Hematopoietic multipotent progenitor cell treated with erythropoietin and hydrocortisone succinate and interleukin-3 and kit ligand, for 8 days (in vitro differentiated cells): ENCODE results near the gene MOAP1.
"Not testable (repeated sequence)": the region's sequence is repeated elsewhere in the genome, so short reads cannot be mapped to it uniquely, and the experiment has no call there.

Experiments used
- DNase-seq: peaks from one replicate; pipeline ENCODE4 v3.0.0-alpha.2; 2015

MOAP1 gene

GRCh38 chr14:93183596-93184317, 940 bp downstream of the MOAP1 start:
- no peak for DNase-seq

- no peak for DNase-seq
Observed at GRCh38 chr14:93175492-93175891, 9.2 kb downstream of the MOAP1 start.

- DNase-seq: not testable (repeated sequence)
Observed at GRCh38 chr14:93174731-93175130, 10.0 kb downstream of the MOAP1 start.

- DNase-seq: peak; percentile 25
Observed at GRCh38 chr14:93173943-93174395, 10.7 kb downstream of the MOAP1 start.

GRCh38 chr14:93171376-93171775, 13.3 kb downstream of the MOAP1 start:
- no peak for DNase-seq

DNA sequence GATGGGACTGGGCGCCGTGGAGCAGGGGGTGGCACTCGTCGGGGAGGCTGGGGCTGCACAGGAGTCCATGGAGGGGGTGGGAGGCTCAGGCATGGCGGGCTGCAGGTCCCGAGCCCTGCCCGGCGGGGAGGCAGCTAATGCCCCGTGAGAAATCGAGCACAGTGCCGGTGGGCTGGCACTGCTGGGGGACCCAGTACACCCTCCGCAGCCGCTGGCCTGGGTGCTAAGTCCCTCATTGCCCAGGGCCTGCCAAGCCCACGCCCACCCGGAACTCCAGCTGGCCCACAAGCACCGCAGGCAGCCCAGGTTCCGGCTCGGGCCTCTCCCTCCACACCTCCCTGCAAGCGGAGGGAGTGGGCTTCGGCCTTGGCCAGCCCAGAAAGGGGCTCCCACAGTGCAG, 14.6 kb downstream of the MOAP1 start:
- DNase-seq: not testable (repeated sequence)

DNA sequence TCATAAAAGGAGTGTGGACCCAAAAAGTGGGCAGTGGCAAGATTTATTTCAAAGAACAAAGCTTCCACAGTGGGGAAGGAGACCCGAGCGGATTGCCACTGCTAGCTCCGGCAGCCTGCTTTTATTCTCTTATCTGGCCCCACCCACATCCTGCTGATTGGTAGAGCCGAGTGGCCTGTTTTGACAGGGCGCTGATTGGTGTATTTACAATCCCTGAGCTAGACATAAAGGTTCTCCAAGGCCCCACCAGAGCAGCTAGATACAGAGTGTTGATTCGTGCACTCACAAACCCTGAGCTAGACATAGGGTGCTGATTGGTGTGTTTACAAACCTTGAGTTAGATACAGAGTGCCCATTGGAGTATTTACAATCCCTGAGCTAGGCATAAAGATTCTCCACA, 15.1 kb downstream of the MOAP1 start:
- not testable (repeated sequence) for DNase-seq

DNA sequence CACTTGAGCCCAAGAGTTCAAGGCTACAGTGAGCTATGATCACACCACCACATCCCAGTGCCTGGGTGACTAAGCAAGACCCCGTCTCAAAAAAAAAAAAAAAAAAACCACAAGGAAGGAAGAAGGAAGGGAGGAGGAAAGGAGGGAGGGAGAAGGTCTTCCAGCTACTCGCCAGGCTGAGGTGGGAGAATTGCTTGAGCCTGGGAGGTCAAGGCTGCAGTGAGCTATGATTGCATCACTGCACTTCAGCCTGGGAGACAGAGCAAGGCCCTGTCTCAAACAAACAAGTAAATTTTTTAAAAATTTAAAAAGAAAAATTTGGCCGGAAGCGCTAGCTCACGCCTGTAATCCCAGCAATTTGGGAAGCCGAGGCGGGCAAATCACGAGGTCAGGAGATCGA, 16.1 kb downstream of the MOAP1 start:
- not testable (repeated sequence) for DNase-seq

GRCh38 chr14:93165271-93166265, 19.1 kb downstream of the MOAP1 start:
- DNase-seq: not testable (repeated sequence)

- peak; percentile 86 for DNase-seq
Observed at GRCh38 chr14:93163564-93163963, 21.1 kb downstream of the MOAP1 start.

DNA sequence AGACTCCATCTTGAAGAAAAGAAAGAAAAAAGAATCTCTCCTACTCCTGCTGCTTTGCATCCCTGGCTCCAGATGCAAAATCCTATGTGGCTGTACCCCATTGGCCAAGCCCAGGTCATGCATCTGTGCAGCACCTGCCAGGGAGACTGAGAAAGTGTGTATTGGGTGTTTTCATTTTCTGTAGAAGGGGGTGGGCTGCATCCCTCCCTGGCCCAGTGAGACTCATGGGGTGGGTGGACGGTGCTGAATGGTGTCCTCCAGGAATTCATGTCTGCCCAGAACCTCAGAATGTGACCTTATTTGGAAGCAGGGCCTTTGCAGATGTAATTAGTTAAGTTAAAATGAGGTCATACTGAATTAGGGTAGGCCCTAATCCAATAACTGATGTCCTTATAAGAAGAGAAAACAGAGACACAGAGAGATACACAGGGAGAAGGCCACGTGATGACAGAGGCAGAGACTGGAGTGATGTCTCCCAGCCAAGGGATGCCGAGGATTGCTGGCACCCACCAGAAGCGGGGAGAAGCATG, 23.2 kb downstream of the MOAP1 start:
- no peak for DNase-seq

DNA sequence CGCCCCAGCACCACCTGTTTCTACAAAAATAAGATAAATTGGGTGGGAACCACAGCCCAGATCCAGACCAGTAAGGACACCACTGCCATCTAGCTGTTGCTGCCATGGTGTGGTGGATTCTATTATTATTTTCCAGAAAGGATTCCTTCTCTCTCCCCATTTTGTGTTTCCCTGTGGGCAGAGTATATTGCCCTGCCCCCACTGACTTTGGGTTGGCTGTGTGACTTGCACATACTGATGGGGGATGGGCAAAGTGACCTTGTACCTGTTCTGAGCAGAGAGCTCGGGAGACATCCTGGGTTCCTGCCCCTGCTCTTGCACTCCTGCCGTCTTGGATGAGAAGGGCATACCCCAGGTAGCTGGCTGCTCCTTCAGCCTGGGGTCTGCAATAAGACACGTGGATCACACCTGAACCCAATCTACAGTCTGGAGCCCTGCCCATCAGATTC, 24.3 kb downstream of the MOAP1 start:
- peak; percentile 78 for DNase-seq

GRCh38 chr14:93159625-93160352, 24.9 kb downstream of the MOAP1 start:
- not testable (repeated sequence) for DNase-seq

DNA sequence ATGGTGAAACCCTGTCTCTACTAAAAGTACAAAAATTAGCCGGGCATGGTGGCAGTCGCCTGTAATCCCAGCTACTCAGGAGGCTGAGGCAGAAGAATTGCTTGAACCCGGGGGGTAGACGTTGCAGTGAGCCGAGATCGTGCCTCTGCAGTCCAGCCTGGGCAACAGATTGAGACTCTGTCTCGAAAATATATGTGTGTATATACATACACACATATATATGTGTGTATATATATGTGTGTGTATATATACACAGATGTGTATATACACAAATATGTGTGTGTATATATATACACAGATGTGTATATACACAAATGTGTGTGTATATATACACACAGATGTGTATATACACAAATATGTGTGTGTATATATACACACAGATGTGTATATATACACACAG, 26.3 kb downstream of the MOAP1 start:
- DNase-seq: not testable (repeated sequence)

DNA sequence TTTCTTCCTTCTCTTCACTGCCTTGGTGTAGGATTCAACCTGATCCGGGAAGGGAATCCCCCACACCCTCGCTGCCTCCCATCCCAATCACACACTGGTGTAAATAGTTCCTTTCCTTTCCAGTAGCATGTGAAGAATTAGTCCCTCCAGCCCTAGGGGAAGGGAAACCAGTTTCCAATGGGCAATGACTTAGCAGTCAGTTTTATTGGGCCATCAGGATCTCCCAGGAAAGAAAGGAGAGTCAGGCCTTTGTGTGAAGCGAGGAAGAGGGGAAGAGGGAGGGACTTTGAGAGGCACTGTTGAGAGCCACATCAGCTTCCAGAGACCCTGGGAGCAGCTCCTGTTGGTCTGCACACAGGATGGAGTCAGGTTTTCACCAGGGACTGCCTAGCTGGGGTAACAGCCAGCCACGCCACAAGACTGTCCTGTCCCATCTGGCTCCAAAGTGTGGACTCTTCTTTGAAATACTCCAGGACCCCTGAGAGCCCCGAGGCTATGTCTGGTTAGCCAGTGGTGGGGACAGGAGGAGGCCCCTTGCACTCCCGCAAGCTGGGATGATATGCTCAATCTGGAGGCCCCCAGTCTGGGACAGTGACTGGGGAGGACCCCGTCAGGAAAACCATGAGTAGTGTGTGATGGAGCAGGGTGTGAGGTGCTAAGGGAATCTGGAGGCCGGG, 27.9 kb downstream of the MOAP1 start:
- no peak for DNase-seq

DNA sequence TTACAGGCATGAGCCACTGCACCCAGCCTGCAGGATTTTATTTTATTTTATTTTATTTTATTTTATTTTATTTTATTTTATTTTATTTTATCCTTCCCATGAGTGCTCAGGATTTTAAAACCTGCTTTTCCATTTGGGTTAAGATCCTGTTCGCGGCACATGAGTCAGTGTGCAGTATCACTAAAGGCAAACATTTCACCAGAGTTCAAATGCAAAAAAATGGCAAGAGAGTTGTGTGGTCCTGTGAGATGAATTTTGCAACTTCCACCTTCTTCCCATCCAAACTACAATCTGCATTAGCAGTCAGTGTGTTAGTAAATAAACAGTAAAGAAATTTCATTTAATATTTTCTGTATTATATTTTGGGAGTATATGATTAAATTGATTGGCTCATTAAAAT, 29.0 kb downstream of the MOAP1 start:
- DNase-seq: no peak

GRCh38 chr14:93153121-93153520, 31.6 kb downstream of the MOAP1 start:
- DNase-seq: no peak

DNA sequence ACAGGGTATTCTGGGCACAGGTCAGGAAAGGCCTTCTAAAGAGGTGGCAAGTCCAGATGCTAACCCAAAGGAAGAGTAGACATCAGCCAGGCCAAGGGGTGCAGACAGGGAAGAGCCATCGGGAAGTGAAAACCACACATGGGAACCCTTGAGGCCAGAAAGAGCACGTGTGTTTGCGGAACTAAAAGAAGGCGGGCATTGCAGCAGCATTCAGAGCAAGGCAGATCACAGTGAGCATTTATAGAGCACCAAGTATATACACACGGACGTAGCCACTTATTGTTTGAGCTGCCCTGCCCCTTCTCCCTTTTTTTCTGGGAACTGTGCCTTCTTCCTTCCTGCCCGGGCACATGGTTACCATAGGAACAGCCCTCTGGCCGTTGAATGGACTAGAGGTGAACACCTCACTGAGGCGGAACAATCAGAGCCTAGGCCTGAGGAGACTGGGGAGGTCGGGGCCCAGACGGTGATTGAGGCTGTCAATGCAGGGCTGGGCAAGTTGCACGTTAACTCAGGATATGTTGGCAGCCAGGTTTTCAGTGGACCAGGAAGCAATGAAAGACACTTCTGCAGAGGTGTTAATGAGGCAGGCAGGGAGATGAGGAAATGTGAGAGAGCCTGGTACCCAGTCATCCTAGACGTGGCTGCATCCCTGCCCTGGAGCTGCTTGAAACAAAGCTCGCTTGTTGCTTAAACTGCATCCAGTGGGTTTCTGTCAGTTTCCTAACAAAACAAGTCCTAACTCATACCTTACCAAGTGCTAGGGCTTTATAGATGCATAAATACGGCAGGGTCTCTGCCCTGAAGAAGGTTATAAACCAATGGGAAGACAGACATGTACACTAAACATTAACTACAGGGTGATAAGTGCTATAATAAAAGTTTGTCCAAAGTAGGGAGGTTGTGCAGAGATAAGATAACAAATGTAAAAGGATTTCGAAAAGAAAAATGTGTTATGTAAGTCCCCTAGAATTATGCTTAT, 34.2 kb downstream of the MOAP1 start:
- DNase-seq: no peak

DNA sequence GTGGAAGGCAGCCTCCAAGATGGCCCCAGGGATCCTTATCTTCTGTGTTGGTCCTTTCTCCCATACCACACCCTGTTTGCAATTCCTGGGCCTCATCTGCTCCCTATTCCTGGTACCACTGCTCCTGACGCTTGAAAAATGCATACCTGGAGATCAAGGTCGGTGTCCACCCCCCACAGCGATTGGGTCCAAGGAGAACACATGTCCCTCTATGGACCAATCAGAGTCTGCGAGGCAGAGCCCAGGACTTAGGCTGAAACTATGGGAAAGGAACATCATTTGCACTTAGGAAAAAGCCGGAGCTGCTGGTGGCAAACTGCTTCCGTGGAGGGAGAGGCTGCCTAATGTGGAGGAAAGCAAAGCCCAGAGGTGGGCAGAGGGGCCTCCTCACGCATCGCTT, 35.7 kb downstream of the MOAP1 start:
- no peak for DNase-seq

- DNase-seq: no peak
Observed at GRCh38 chr14:93146119-93146518, 38.6 kb downstream of the MOAP1 start.
